Activated T-helper 1 cell treated with anti-CD3 and anti-CD28 coated beads, Interleukin-12 subunit alpha, Interleukin-12 subunit beta, Interleukin-2, Interleukin-4 antibody, amounts not matched to agents 30 ng/mL and 10 ng/mL and 1 ng/mL, durations not matched to agents 14 hours and 24 hours and 36 hours (primary cell): ENCODE measurements around the gene COL1A2. TPM values are rescaled to one million over a fixed set of nuclear protein-coding genes. Genes with fewer than 3 reads are reported as not detected.

Source experiments
- DNase-seq: peaks from one replicate; pipeline ENCODE4 v3.0.0; 2021; ENCODE audit warnings: low spot score
- H3K27ac Mint-ChIP-seq: one replicate; pipeline ENCODE4 v1.8.0; 2021; ENCODE audit warnings: mild to moderate bottlenecking, mixed read lengths
- H3K27me3 Mint-ChIP-seq: one replicate; pipeline ENCODE4 v1.8.0; 2022; ENCODE audit warnings: mild to moderate bottlenecking, moderate library complexity, mixed read lengths; ENCODE audit not compliant: insufficient read depth
- H3K36me3 Mint-ChIP-seq: one replicate; pipeline ENCODE4 v1.8.0; 2021; ENCODE audit warnings: low read depth, mixed read lengths
- H3K4me1 Mint-ChIP-seq: one replicate; pipeline ENCODE4 v1.8.0; 2021; ENCODE audit warnings: low read depth, mixed read lengths
- H3K4me3 Mint-ChIP-seq: one replicate; pipeline ENCODE4 v1.8.0; 2021; ENCODE audit warnings: mild to moderate bottlenecking, moderate library complexity, mixed read lengths
- H3K9me3 Mint-ChIP-seq: one replicate; pipeline ENCODE4 v1.8.0; 2021; ENCODE audit warnings: mixed read lengths
- intact Hi-C: fragments of 100-400 bp; cut with micrococcal nuclease; formaldehyde crosslinking; loops from one replicate; pipeline ENCODE4 v1.15.1; 2024
- total RNA-seq: library from RNA; stranded (reverse); gene quantifications from 2 replicates; pipeline ENCODE4 v1.2.3, GENCODE V29; 2022

The COL1A2 gene
- total RNA-seq, 1 donor from 2014 or later, result 10.2 TPM

DNA sequence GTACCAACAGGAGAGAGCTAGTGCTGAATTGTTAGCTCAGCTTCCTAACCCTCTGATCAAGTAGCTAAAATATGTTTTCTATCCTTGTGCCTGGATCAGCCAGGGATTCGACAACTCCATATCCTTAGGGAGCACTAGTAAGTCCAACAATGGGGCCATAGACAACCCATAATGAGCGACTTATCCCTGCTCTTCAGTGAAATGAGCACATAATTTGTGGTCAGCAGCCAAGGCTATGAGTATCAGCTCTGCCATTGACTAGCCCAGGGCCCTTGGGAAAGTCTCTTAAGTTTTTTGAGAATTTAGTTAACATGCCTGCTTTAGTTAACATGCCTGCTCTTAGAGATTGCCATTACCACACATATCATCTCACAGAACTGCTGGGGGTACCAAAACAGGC is 39.3 kb downstream of the COL1A2 start:
- Mint-ChIP-seq H3K27ac (no peak overlapping the region), H3K27me3 (peaks cover 23% of the 10 kb centered on the region), H3K4me1 (no peaks in the 10 kb centered on the region), H3K9me3 (no peaks in the 10 kb centered on the region), H3K4me3 (no peak overlapping the region), H3K36me3 (no peaks in the 10 kb centered on the region)
- intact Hi-C loops, result no loop called here
- no peak for DNase-seq

DNA sequence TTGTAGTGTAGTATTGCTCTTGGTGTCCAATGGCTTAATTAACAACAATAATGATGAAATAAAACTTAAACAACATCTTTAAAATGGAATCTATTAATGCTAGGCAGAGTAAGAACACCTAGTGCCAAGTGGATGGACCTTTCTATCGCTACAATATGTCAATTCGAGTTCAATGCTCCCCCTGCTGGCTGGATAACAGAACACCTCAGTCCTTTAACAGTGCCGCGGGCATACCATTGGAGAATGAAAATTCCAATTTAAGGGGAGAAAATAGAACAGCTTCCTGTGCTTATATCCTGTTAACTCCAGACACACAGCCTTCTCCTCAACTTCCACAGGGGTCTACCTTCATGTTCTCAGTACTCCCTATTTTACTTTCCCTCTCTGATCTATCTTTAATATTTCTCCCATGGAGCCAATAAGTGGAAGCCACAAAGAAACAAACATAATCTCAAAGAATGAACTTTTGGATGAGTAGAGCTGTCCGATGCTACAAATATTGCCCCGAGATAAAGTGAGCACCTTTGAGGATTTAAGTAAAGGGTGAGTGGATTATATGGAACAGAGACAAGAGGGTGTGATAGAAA is 41.4 kb downstream of the COL1A2 start:
- intact Hi-C loops, result loop anchor here (1.0 to 5.0 kb wide), 3 partner anchors 534 to 1189 kb away; no protein-coding TSS in a partner anchor
- no peaks in the 10 kb centered on the region for H3K4me1 Mint-ChIP-seq
- H3K9me3 Mint-ChIP-seq, result no peaks in the 10 kb centered on the region
- H3K36me3 Mint-ChIP-seq, result no peaks in the 10 kb centered on the region
- peak; percentile 22 for DNase-seq
- H3K27ac Mint-ChIP-seq, result no peak overlapping the region
- H3K4me3 Mint-ChIP-seq, result no peak overlapping the region
- H3K27me3 Mint-ChIP-seq, result peaks cover 28% of the 10 kb centered on the region

GRCh38 chr7:94436700-94437099 is 42.0 kb downstream of the COL1A2 start:
- Mint-ChIP-seq H3K36me3 (no peaks in the 10 kb centered on the region), H3K9me3 (no peaks in the 10 kb centered on the region), H3K27ac (no peak overlapping the region), H3K27me3 (peaks cover 28% of the 10 kb centered on the region), H3K4me3 (no peak overlapping the region), H3K4me1 (no peaks in the 10 kb centered on the region)
- intact Hi-C loops, result loop anchor here (1.0 to 5.0 kb wide), 3 partner anchors 534 to 1189 kb away; no protein-coding TSS in a partner anchor
- no peak for DNase-seq

- Mint-ChIP-seq H3K27ac (no peak overlapping the region), H3K36me3 (no peaks in the 10 kb centered on the region), H3K4me1 (no peaks in the 10 kb centered on the region), H3K9me3 (no peaks in the 10 kb centered on the region), H3K27me3 (peaks cover 25% of the 10 kb centered on the region), H3K4me3 (no peak overlapping the region)
- intact Hi-C loops, result loop anchor here (5.0 kb wide), 1 partner anchor 1193 kb away; no protein-coding TSS in a partner anchor
- no peak for DNase-seq
Measured at GRCh38 chr7:94439893-94440381, 45.2 kb downstream of the COL1A2 start.

GRCh38 chr7:94440451-94441039 is 45.9 kb downstream of the COL1A2 start:
- Mint-ChIP-seq H3K9me3 (no peaks in the 10 kb centered on the region), H3K27me3 (peaks cover 21% of the 10 kb centered on the region), H3K4me1 (no peaks in the 10 kb centered on the region), H3K36me3 (no peaks in the 10 kb centered on the region), H3K4me3 (no peak overlapping the region), H3K27ac (no peak overlapping the region)
- intact Hi-C loops, result no loop called here
- DNase-seq, result no peak

DNA sequence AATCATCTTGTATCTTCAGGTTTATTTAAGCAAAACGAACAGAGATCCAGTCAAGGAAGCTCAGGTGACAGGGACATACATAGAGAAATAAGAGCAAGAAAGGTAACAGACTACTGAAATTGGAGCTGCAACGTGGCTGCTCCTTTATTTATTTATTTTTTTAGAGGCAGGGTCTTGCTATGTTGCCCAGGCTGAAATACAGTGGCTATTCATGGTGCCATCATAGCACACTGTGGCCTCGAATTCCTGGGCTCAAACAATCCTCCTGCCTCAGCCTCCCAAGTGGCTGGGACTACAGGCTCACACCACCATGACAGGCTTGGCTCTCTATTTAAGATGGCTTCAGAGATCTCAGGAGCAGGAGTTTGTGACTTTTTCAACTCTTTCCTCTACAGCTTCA is 46.4 kb downstream of the COL1A2 start:
- H3K4me1 Mint-ChIP-seq, result no peaks in the 10 kb centered on the region
- intact Hi-C loops, result no loop called here
- no peak overlapping the region for H3K27ac Mint-ChIP-seq
- no peaks in the 10 kb centered on the region for H3K9me3 Mint-ChIP-seq
- H3K36me3 Mint-ChIP-seq, result no peaks in the 10 kb centered on the region
- peaks cover 22% of the 10 kb centered on the region for H3K27me3 Mint-ChIP-seq
- H3K4me3 Mint-ChIP-seq, result no peak overlapping the region
- DNase-seq, result no peak

DNA sequence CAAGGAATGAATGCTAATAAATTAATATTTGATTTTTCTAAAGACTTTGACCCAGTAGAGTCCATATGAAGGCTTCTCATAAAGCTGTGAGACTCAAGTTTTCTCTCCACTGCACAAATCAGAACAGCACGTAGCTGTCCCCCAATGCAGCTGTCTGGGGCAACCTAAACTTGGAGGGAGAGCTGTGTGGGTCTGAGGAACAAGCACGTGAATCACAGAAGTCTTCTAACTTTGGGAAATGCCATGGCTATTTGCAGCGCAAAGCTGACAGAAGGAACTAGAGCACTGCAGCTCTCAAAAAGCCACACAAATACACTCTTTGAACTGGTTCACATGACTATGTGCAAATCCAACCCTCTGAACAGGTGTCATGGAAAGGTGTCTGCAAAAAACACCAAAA is 47.9 kb downstream of the COL1A2 start:
- Mint-ChIP-seq H3K4me1 (no peaks in the 10 kb centered on the region), H3K27ac (no peak overlapping the region), H3K27me3 (peaks cover 14% of the 10 kb centered on the region), H3K9me3 (no peaks in the 10 kb centered on the region), H3K4me3 (no peak overlapping the region), H3K36me3 (no peaks in the 10 kb centered on the region)
- intact Hi-C loops, result no loop called here
- DNase-seq, result no peak

DNA sequence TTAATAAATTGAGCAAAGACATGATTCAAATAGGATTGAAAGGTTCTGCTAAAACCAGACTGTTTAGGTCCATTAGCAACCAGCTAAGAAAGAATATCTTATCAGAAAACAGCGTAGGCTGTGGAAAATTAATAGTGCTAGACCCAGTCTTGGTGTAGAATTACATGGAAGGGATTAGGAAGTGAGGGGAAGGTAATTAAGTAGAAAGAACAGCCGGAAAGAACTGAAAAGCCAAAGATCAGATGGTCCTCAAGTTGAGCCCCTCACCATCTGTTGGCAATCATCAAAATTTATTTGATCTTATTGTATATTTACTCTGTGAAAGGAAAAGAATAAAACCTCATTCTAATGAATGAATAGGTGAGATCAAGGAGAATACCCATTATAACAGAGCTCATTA is 50.1 kb downstream of the COL1A2 start:
- no peaks in the 10 kb centered on the region for H3K9me3 Mint-ChIP-seq
- no peaks in the 10 kb centered on the region for H3K36me3 Mint-ChIP-seq
- peaks cover 10% of the 10 kb centered on the region for H3K27me3 Mint-ChIP-seq
- H3K27ac Mint-ChIP-seq, result no peak overlapping the region
- no peak for DNase-seq
- no peak overlapping the region for H3K4me3 Mint-ChIP-seq
- H3K4me1 Mint-ChIP-seq, result no peaks in the 10 kb centered on the region
- intact Hi-C loops, result no loop called here

GRCh38 chr7:94445696-94446194 is 51.0 kb downstream of the COL1A2 start:
- H3K4me1 Mint-ChIP-seq, result no peaks in the 10 kb centered on the region
- DNase-seq, result no peak
- no peaks in the 10 kb centered on the region for H3K9me3 Mint-ChIP-seq
- H3K36me3 Mint-ChIP-seq, result no peaks in the 10 kb centered on the region
- no peak overlapping the region for H3K27ac Mint-ChIP-seq
- intact Hi-C loops, result no loop called here
- peaks cover 6% of the 10 kb centered on the region for H3K27me3 Mint-ChIP-seq
- H3K4me3 Mint-ChIP-seq, result no peak overlapping the region

GRCh38 chr7:94446308-94446707 is 51.6 kb downstream of the COL1A2 start:
- Mint-ChIP-seq H3K36me3 (no peaks in the 10 kb centered on the region), H3K27me3 (peaks cover 6% of the 10 kb centered on the region), H3K4me1 (no peaks in the 10 kb centered on the region), H3K27ac (no peak overlapping the region), H3K4me3 (no peak overlapping the region), H3K9me3 (no peaks in the 10 kb centered on the region)
- intact Hi-C loops, result no loop called here
- DNase-seq, result no peak

- DNase-seq, result no peak
- Mint-ChIP-seq H3K9me3 (no peaks in the 10 kb centered on the region), H3K4me3 (no peak overlapping the region), H3K27ac (no peak overlapping the region), H3K36me3 (no peaks in the 10 kb centered on the region), H3K4me1 (no peaks in the 10 kb centered on the region), H3K27me3 (peaks cover 6% of the 10 kb centered on the region)
- intact Hi-C loops, result loop anchor here (1.0 to 2.0 kb wide), 3 partner anchors 207 to 1028 kb away; partner anchors contain the start of gene SGCE
Measured at GRCh38 chr7:94449151-94449725, 54.5 kb downstream of the COL1A2 start.

GRCh38 chr7:94450044-94450697 is 55.5 kb downstream of the COL1A2 start:
- Mint-ChIP-seq H3K27ac (no peak overlapping the region), H3K27me3 (peaks cover 6% of the 10 kb centered on the region), H3K9me3 (no peaks in the 10 kb centered on the region), H3K4me1 (no peaks in the 10 kb centered on the region), H3K36me3 (no peaks in the 10 kb centered on the region), H3K4me3 (no peak overlapping the region)
- intact Hi-C loops, result no loop called here
- no peak for DNase-seq

GRCh38 chr7:94451187-94451586 is 56.5 kb downstream of the COL1A2 start:
- H3K9me3 Mint-ChIP-seq, result no peaks in the 10 kb centered on the region
- H3K36me3 Mint-ChIP-seq, result no peaks in the 10 kb centered on the region
- H3K27me3 Mint-ChIP-seq, result no peaks in the 10 kb centered on the region
- H3K4me3 Mint-ChIP-seq, result no peak overlapping the region
- no peak for DNase-seq
- H3K27ac Mint-ChIP-seq, result no peak overlapping the region
- intact Hi-C loops, result no loop called here
- H3K4me1 Mint-ChIP-seq, result no peaks in the 10 kb centered on the region
